ENCODE measurements around the gene IL1RN. TPM values are rescaled to one million over a fixed set of nuclear protein-coding genes. Genes with fewer than 3 reads are reported as not detected.

IL1RN gene
- total RNA-seq, 1 donor from 2014 or later = not detected

GRCh38 chr2:113124984-113125855, 2.2 kb upstream of the IL1RN start:
- Histone ChIP-seq H4K20me1 (ENCODE audit: low read depth) (no peaks in the 10 kb centered on the region), H3K4me1 (no peaks in the 10 kb centered on the region), H3K9ac (no peak overlapping the region), H3F3A (ENCODE audit: low read depth) (no peaks in the 10 kb centered on the region), H3K36me3 (no peaks in the 10 kb centered on the region), H3K27me3 (peaks cover 10% of the 10 kb centered on the region), H3K79me2 (ENCODE audit: low read depth) (no peaks in the 10 kb centered on the region), H3K27ac (no peak overlapping the region), H2AFZ (replicated peaks) (no peak overlapping the region), H3K4me2 (no peak overlapping the region), H3K9me3 (ENCODE audit: low read depth) (no peaks in the 10 kb centered on the region), H3K4me3 (no peak overlapping the region)
- TF ChIP-seq CTCF (IDR thresholded peaks at IDR 0.05) (no peak), EZH2 (IDR thresholded peaks at IDR 0.05) (no peak), EZH2phosphoT487 (IDR thresholded peaks at IDR 0.05) (no peak)
- Mint-ChIP-seq H3K9me3 (no peaks in the 10 kb centered on the region), H3K4me3 (no peak overlapping the region), H3K4me1 (no peaks in the 10 kb centered on the region), H3K27ac (no peak overlapping the region), H3K36me3 (no peaks in the 10 kb centered on the region), H3K27me3 (ENCODE audit: insufficient read depth, low read depth) (peaks cover 6% of the 10 kb centered on the region)
- DNase-seq (ENCODE audit: low spot score) = no peak

DNA sequence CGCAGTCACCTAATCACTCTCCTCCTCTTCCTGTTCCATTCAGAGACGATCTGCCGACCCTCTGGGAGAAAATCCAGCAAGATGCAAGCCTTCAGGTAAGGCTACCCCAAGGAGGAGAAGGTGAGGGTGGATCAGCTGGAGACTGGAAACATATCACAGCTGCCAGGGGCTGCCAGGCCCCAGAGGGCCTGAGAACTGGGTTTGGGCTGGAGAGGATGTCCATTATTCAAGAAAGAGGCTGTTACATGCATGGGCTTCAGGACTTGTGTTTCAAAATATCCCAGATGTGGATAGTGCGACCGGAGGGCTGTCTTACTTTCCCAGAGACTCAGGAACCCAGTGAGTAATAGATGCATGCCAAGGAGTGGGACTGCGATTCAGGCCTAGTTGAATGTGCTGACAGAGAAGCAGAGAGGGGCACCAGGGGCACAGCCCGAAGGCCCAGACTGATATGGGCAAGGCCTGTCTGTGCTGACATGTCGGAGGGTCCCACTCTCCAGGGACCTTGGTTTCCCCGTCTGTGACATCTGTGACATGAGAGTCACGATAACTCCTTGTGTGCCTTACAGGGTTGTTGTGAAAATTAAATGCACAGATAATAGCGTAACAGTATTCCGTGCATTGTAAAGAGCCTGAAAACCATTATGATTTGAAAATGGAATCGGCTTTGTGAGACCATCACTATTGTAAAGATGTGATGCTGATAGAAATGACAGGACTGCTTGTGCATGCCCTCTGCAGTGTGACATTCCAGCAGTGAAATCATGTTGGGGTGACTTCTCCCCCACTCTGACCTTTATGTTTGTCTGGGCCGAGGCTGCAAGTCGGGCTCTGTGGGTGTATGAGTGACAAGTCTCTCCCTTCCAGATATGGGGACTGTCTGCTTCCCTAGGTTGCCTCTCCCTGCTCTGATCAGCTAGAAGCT, 510 bp downstream of the IL1RN start:
- Histone ChIP-seq H3K4me2 (no peak overlapping the region), H3K9me3 (ENCODE audit: low read depth) (no peaks in the 10 kb centered on the region), H4K20me1 (ENCODE audit: low read depth) (no peaks in the 10 kb centered on the region), H3F3A (ENCODE audit: low read depth) (no peaks in the 10 kb centered on the region), H2AFZ (replicated peaks) (no peak overlapping the region), H3K4me1 (no peaks in the 10 kb centered on the region), H3K27ac (no peak overlapping the region), H3K9ac (no peak overlapping the region), H3K36me3 (no peaks in the 10 kb centered on the region), H3K27me3 (no peaks in the 10 kb centered on the region), H3K4me3 (no peak overlapping the region), H3K79me2 (ENCODE audit: low read depth) (no peaks in the 10 kb centered on the region)
- H3K36me3 Mint-ChIP-seq = no peaks in the 10 kb centered on the region
- no peaks in the 10 kb centered on the region for H3K9me3 Mint-ChIP-seq
- no peaks in the 10 kb centered on the region for H3K4me1 Mint-ChIP-seq
- H3K27me3 Mint-ChIP-seq (ENCODE audit: insufficient read depth, low read depth) = no peaks in the 10 kb centered on the region
- no peak overlapping the region for H3K4me3 Mint-ChIP-seq
- no peak for TF ChIP-seq EZH2 (IDR thresholded peaks at IDR 0.05)
- no peak for TF ChIP-seq EZH2phosphoT487 (IDR thresholded peaks at IDR 0.05)
- TF ChIP-seq CTCF (IDR thresholded peaks at IDR 0.05) = no peak
- H3K27ac Mint-ChIP-seq = no peak overlapping the region
- DNase-seq (ENCODE audit: low spot score) = no peak

GRCh38 chr2:113129519-113130078, 2.2 kb downstream of the IL1RN start:
- Histone ChIP-seq H3K4me1 (no peaks in the 10 kb centered on the region), H2AFZ (replicated peaks) (no peak overlapping the region), H3K27ac (no peak overlapping the region), H3F3A (ENCODE audit: low read depth) (no peaks in the 10 kb centered on the region), H3K4me3 (no peak overlapping the region), H3K36me3 (no peaks in the 10 kb centered on the region), H3K9ac (no peak overlapping the region), H3K79me2 (ENCODE audit: low read depth) (no peaks in the 10 kb centered on the region), H3K9me3 (ENCODE audit: low read depth) (no peaks in the 10 kb centered on the region), H3K27me3 (no peaks in the 10 kb centered on the region), H4K20me1 (ENCODE audit: low read depth) (no peaks in the 10 kb centered on the region), H3K4me2 (no peak overlapping the region)
- no peak for DNase-seq (ENCODE audit: low spot score)
- TF ChIP-seq EZH2phosphoT487 (IDR thresholded peaks at IDR 0.05) = no peak
- TF ChIP-seq EZH2 (IDR thresholded peaks at IDR 0.05) = no peak
- TF ChIP-seq CTCF (IDR thresholded peaks at IDR 0.05) = no peak
- no peak overlapping the region for H3K27ac Mint-ChIP-seq
- H3K4me3 Mint-ChIP-seq = no peak overlapping the region
- no peaks in the 10 kb centered on the region for H3K36me3 Mint-ChIP-seq
- no peaks in the 10 kb centered on the region for H3K4me1 Mint-ChIP-seq
- H3K27me3 Mint-ChIP-seq (ENCODE audit: insufficient read depth, low read depth) = no peaks in the 10 kb centered on the region
- H3K9me3 Mint-ChIP-seq = no peaks in the 10 kb centered on the region

Measured in neural progenitor cell (in vitro differentiated cells).